HG03103 (cell line): ENCODE results near the gene ZFP92.

Experiments
- ATAC-seq: cut with Tn5 transposase; IDR thresholded peaks from one replicate; pipeline ENCODE4 v1.9.1; 2021; ENCODE audit warnings: low read depth; ENCODE audit not compliant: unreplicated experiment

The ZFP92 gene

GRCh38 chrX:153450949-153451277 is 39.6 kb downstream of the ZFP92 start:
- no peak for ATAC-seq

- ATAC-seq = no peak
Observed at GRCh38 chrX:153454901-153455550, 43.8 kb downstream of the ZFP92 start.

- no peak for ATAC-seq
Observed at GRCh38 chrX:153455571-153455970, 44.3 kb downstream of the ZFP92 start.

GRCh38 chrX:153456161-153456560 is 44.9 kb downstream of the ZFP92 start:
- ATAC-seq = no peak

- ATAC-seq = no peak
Observed at GRCh38 chrX:153456704-153457103, 45.4 kb downstream of the ZFP92 start.

GRCh38 chrX:153457136-153457825 is 46.0 kb downstream of the ZFP92 start:
- no peak for ATAC-seq

GRCh38 chrX:153457827-153458466 is 46.7 kb downstream of the ZFP92 start:
- ATAC-seq = no peak

GRCh38 chrX:153458476-153458875 is 47.2 kb downstream of the ZFP92 start:
- ATAC-seq = no peak

- ATAC-seq = no peak
Observed at GRCh38 chrX:153459986-153460385, 48.7 kb downstream of the ZFP92 start.

- ATAC-seq = no peak
Observed at GRCh38 chrX:153460826-153461225, 49.6 kb downstream of the ZFP92 start.
